Neutrophil (primary cell): ENCODE measurements around the gene DDHD1.

Experiments
- H3K27ac ChIP-seq: fragments of 200-600 bp; sonication (generic); 2 replicates; pipeline ENCODE4 v1.5.1; 2016; ENCODE audit warnings: mild to moderate bottlenecking, moderate library complexity
- H3K27me3 ChIP-seq: fragments of 200-600 bp; sonication (generic); 2 replicates; pipeline ENCODE4 v1.6.0; 2016; ENCODE audit warnings: mild to moderate bottlenecking
- H3K36me3 ChIP-seq: fragments of 200-600 bp; sonication (generic); 2 replicates; pipeline ENCODE4 v1.5.1; 2017
- H3K4me1 ChIP-seq, 2 experiments: fragments of 200-600 bp in 1 of 2; sonication (generic) in 1 of 2; 1 replicate in 1 of 2; 2 replicates in 1 of 2; pipeline versions ENCODE4 v1.5.1 to v1.6.1; 2013 to 2016; ENCODE audit warnings: low read depth in 1 of 2, low read length in 1 of 2, mild to moderate bottlenecking in 1 of 2, moderate library complexity in 1 of 2; ENCODE audit not compliant: control insufficient read depth in 1 of 2, insufficient read depth in 1 of 2
- H3K4me3 ChIP-seq, 2 experiments: fragments of 200-600 bp in 1 of 2; sonication (generic) in 1 of 2; 1 replicate in 1 of 2; 2 replicates in 1 of 2; pipeline ENCODE4 v1.5.1; 2013 to 2016; ENCODE audit warnings: low read depth in 1 of 2, low read length in 1 of 2, mild to moderate bottlenecking in 1 of 2, moderate library complexity in 1 of 2
- H3K9me3 ChIP-seq: fragments of 200-600 bp; sonication (generic); 2 replicates; pipeline ENCODE4 v1.5.1; 2016
- TF ChIP-seq, protein P1 (sequence below): fragments of 200-600 bp; sonication (generic); IDR thresholded peaks from 2 replicates; pipeline ENCODE4 v1.5.1; 2016; ENCODE audit warnings: antibody characterized with exemption

DDHD1 gene

DNA sequence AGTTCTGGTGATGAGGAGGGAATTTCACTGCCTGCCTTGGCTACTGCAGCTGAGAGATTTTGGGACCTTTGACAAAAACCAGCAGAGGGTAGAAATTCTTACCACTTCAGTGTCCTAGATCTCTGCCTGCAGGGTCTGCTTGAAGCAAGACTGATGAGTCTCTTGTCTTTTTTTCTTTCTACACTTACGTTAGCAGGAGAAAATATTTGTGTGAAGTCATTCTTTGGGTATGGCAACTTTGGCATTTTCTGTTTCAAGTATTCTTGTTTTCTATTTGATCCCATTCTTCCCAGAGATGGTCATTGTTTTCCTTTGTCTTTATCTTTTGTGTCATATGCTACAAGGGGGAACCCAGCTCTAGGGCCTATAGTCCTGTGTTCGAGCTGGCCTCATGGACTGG lies 136.6 kb downstream of the DDHD1 start:
- TF ChIP-seq, protein P1, sequence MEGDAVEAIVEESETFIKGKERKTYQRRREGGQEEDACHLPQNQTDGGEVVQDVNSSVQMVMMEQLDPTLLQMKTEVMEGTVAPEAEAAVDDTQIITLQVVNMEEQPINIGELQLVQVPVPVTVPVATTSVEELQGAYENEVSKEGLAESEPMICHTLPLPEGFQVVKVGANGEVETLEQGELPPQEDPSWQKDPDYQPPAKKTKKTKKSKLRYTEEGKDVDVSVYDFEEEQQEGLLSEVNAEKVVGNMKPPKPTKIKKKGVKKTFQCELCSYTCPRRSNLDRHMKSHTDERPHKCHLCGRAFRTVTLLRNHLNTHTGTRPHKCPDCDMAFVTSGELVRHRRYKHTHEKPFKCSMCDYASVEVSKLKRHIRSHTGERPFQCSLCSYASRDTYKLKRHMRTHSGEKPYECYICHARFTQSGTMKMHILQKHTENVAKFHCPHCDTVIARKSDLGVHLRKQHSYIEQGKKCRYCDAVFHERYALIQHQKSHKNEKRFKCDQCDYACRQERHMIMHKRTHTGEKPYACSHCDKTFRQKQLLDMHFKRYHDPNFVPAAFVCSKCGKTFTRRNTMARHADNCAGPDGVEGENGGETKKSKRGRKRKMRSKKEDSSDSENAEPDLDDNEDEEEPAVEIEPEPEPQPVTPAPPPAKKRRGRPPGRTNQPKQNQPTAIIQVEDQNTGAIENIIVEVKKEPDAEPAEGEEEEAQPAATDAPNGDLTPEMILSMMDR: no peak
- Histone ChIP-seq H3K4me1 (no peaks in the 10 kb centered on the region), H3K27me3 (no peaks in the 10 kb centered on the region), H3K4me3 (no peak overlapping the region), H3K9me3 (no peaks in the 10 kb centered on the region), H3K27ac (no peak overlapping the region), H3K36me3 (no peaks in the 10 kb centered on the region)

DNA sequence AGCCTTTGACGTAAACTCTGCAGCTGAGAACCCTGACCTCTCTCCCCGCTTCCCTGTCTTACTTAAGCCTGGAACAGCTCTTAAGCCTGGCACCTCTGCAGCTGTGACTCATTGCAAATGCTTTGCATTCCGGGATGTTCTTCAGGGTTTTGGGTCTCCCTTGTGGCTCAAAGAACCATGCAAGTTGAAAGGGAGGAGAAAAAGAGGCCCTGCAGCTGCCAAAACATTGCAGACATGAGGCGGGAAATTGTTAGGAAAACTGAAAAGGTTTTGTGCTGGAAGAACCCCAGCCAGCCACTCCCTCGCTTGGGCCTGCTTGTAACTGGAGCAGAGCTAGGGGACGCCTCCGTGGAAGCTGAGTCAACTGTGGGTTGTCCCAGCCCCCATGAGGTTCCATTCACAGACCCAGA lies 142.1 kb downstream of the DDHD1 start:
- no peaks in the 10 kb centered on the region for H3K9me3 ChIP-seq
- H3K27ac ChIP-seq: no peak overlapping the region
- H3K27me3 ChIP-seq: no peaks in the 10 kb centered on the region
- H3K4me1 ChIP-seq: no peaks in the 10 kb centered on the region
- TF ChIP-seq, protein P1: no peak
- H3K4me3 ChIP-seq: no peak overlapping the region
- no peaks in the 10 kb centered on the region for H3K36me3 ChIP-seq

DNA sequence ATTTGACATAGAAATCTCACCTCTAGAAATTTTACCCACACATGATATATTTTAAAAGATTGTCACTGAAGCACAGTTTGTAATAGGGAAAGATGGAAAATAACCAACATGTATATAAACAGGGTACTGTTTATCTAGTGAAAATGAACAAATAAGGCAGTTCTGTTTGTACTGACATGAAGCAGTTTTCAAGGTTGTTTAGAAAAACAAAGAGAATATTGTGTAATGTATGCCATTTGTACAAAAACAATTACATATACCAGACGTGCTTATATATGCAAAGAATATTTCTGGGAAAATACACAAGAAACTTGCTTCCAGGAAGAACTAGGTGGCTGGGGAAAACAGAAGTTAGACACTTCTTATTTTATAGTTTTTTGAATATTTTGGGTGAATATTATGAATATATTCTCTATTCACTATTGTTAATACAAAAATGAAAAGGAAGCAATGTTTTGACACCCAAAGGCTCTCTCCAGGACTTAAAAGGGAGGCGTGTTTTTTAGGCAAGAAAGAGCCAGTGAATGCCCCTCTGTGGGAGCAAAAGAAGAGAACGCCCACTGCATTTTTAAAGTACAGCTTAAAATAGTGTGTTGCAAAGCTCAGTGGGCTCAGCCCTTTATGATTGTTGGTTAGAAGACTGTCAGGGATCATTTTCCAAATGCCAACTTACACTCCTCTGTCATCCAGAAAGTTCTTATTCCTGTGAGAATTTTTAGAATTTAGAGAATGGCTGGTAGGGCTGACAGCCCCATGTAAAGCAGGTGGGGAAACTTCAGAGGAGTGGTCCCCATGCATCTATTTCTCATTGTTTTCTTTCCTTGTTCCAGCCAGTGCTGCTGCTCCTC lies 142.7 kb downstream of the DDHD1 start:
- Histone ChIP-seq H3K27ac (no peak overlapping the region), H3K4me3 (no peak overlapping the region), H3K27me3 (no peaks in the 10 kb centered on the region), H3K36me3 (no peaks in the 10 kb centered on the region), H3K4me1 (no peaks in the 10 kb centered on the region), H3K9me3 (no peaks in the 10 kb centered on the region)
- TF ChIP-seq, protein P1: no peak

DNA sequence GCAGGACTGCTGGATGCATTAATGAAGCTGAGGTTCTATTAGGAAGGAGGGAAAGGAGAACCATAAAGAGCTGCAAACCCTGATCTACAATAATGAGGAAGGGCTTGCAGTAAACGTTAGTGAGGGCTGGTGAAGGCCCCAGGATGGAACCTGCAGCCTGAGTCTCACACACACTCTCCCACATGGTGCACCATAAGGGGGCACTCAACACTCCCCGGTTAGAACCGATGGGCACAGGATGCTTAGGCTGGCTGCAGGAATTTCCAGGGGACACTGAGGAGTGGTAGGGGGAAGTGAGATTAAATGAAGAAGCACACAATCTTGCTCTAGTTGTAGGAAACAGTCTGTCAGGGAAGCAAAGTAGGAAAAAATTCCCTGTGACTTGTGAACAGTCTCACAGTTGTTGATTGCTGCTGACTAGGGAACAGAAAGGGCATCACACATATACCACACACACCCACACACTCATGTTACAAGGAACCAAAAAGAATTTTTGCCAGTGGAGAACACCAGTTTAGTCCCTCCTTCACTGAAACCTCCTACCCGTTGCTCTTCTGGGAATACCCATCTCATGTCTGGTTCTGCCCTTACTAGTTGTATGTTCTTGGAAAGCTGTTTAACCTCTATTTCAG lies 146.1 kb downstream of the DDHD1 start:
- Histone ChIP-seq H3K27me3 (no peaks in the 10 kb centered on the region), H3K27ac (no peak overlapping the region), H3K36me3 (no peaks in the 10 kb centered on the region), H3K4me1 (no peaks in the 10 kb centered on the region), H3K4me3 (no peak overlapping the region), H3K9me3 (no peaks in the 10 kb centered on the region)
- TF ChIP-seq, protein P1: no peak

DNA sequence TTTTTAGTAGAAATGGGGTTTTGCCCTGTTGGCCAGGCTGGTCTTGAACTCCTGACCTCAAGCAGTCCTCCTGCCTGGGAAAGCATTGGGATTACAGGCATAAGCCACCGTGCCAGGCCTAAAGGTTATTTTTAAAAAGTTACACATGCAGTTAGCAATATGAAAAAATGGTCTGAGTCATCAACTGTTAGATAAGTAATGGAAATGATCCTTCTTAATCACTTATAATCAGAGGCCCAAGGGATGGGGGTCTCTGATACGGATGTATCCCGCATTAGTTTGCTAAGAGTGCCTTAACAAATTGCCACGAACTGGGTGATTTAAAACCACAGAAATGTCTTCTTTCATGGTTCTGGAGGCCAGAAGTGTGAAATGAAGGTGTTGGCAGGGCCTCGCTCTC lies 148.1 kb downstream of the DDHD1 start:
- TF ChIP-seq, protein P1: no peak
- no peaks in the 10 kb centered on the region for H3K36me3 ChIP-seq
- no peaks in the 10 kb centered on the region for H3K4me1 ChIP-seq
- H3K4me3 ChIP-seq: no peak overlapping the region
- no peaks in the 10 kb centered on the region for H3K27me3 ChIP-seq
- H3K27ac ChIP-seq: no peak overlapping the region
- H3K9me3 ChIP-seq: no peaks in the 10 kb centered on the region
